ENCODE results near the gene ZBTB7C. TPM values are rescaled to one million over a fixed set of nuclear protein-coding genes. Genes with fewer than 3 reads are reported as not detected.
"Not testable (repeated sequence)": the region's sequence is repeated elsewhere in the genome, so short reads cannot be mapped to it uniquely, and the experiment has no call there.

ZBTB7C gene
- total RNA-seq, 1 donor from 2014 or later = 1.0 TPM

DNA sequence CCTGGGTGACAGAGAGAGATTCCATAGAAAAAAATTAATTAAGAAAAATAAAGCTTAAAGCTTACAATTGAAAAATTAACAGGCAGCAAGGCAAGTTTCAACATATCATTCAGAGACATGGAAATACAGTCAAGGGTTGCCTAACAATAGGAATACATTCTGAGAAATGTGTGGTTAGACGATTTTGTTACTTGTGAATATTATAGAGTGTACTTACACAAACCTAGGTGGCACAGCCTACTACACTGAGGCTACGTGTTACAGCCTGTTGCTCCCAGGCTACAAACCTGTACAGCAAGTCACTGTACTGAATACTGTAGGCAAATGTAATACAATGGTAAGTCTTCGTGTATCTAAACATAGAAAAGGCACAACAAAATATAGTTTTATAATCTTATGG is 27.7 kb upstream of the ZBTB7C start:
- H3K27me3 Mint-ChIP-seq (ENCODE audit: insufficient read depth) = peaks cover 37% of the 10 kb centered on the region
- intact Hi-C loops (cut with micrococcal nuclease) = no loop called here
- H3K4me1 Mint-ChIP-seq (ENCODE audit: low read depth) = no peaks in the 10 kb centered on the region

DNA sequence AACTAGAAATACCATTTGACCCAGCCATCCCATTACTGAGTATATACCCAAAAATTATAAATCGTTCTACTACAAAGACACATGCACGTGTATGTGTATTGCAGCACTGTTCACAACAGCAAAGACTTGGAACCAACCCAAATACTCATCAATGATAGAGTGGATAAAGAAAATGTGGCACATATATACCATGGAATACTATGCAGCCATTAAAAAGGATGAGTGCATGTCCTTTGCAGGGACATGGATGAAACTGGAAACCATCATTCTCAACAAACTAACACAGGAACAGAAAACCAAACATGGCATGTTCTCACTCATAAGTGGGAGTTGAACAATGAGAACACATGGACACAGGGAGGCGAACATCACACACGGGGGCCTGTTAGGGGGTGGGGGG is 25.2 kb upstream of the ZBTB7C start:
- H3K27me3 Mint-ChIP-seq (ENCODE audit: insufficient read depth) = peaks cover 24% of the 10 kb centered on the region
- H3K4me3 Mint-ChIP-seq; H3K9me3 Mint-ChIP-seq; H3K27ac Mint-ChIP-seq; intact Hi-C loops (cut with micrococcal nuclease); H3K36me3 Mint-ChIP-seq (ENCODE audit: low read depth); DNase-seq (ENCODE audit: low spot score); H3K4me1 Mint-ChIP-seq (ENCODE audit: low read depth): not testable (repeated sequence)

More for the DNA sequence above, 27.7 kb upstream of the ZBTB7C start:
- no peak for DNase-seq (ENCODE audit: low spot score)
- Mint-ChIP-seq H3K9me3 (no peaks in the 10 kb centered on the region), H3K36me3 (ENCODE audit: low read depth) (no peaks in the 10 kb centered on the region), H3K4me3 (no peak overlapping the region), H3K27ac (no peak overlapping the region)

DNA sequence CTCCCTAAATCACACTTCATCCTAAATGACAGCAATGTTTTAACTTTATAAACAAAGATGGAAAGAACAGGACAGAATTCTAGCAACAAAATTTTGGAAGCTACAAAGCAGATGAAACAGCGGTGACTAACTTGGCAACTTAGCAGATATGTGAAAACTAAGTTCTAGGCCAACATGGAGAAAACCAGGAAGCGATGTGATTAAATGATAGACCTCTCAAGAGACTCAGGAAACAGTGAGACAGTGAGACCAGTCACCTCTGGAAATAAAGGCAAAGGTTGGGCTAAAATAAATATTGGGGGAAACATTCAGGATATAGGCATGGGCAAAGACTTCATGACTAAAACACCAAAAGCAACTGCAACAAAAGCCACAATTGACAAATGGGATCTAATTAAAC is 24.4 kb upstream of the ZBTB7C start:
- no peaks in the 10 kb centered on the region for H3K9me3 Mint-ChIP-seq
- no peak overlapping the region for H3K27ac Mint-ChIP-seq
- no peak overlapping the region for H3K4me3 Mint-ChIP-seq
- intact Hi-C loops (cut with micrococcal nuclease) = no loop called here
- H3K27me3 Mint-ChIP-seq (ENCODE audit: insufficient read depth) = peaks cover 21% of the 10 kb centered on the region
- no peaks in the 10 kb centered on the region for H3K4me1 Mint-ChIP-seq (ENCODE audit: low read depth)
- DNase-seq (ENCODE audit: low spot score) = no peak
- no peaks in the 10 kb centered on the region for H3K36me3 Mint-ChIP-seq (ENCODE audit: low read depth)

DNA sequence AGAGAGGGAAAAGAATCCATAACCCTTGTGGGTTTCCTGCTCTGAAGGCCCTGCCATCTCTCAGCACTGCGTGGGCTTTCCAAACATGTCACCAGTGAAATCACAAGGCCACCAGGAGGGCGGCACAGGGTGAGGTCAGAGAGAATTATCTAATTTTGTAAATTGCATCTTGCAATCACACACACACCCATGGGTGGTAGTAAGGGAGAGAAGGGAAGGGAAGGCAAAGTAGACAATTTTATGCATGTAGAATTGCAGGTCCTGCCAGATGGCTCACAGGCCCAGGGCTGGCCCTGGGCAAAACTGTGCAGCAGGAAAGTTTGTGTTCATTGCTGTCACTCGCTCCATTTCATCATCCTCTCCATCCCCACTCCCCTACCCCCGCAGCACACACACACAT is 21.0 kb upstream of the ZBTB7C start:
- Mint-ChIP-seq H3K36me3 (ENCODE audit: low read depth) (no peaks in the 10 kb centered on the region), H3K9me3 (no peaks in the 10 kb centered on the region), H3K27me3 (ENCODE audit: insufficient read depth) (peaks cover 17% of the 10 kb centered on the region), H3K4me3 (no peak overlapping the region), H3K4me1 (ENCODE audit: low read depth) (no peaks in the 10 kb centered on the region), H3K27ac (no peak overlapping the region)
- intact Hi-C loops (cut with micrococcal nuclease) = no loop called here
- no peak for DNase-seq (ENCODE audit: low spot score)

DNA sequence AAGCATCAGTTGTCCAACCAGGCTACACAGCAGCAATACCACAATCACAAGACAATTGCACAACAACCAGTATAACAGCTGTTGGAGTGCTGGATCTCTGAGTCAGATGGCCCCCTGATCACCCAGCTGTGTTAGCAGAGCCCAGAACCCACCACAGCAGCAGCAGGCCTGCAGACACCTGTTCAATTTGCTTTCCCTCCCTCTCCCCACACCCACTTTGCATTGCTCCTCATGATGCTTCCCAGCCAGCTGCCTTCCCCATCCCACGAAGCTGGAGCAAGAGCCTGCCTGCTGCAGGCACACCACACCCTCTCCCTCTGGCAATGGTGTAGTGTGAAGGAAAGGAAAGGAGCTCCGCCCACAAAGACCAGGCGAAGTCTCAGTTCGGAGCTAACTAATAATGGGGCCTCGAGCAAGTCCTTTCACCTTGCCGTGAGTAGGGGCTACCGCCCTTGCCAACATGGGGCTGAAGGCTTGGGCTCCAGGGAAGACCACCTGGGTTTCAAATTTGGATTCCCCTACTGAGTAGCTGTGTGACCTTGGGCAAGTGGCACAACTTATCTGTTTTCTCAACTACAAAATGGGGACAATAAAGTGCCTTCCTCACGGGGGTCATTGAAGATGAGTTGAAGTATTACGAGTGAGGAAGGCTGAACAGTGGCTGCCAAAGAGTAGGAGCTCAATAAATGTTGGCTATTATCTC is 19.4 kb upstream of the ZBTB7C start:
- DNase-seq (ENCODE audit: low spot score) = no peak
- intact Hi-C loops (cut with micrococcal nuclease) = no loop called here
- Mint-ChIP-seq H3K36me3 (ENCODE audit: low read depth) (no peaks in the 10 kb centered on the region), H3K27ac (no peak overlapping the region), H3K9me3 (no peaks in the 10 kb centered on the region), H3K4me1 (ENCODE audit: low read depth) (no peaks in the 10 kb centered on the region), H3K4me3 (no peak overlapping the region), H3K27me3 (ENCODE audit: insufficient read depth) (peaks cover 22% of the 10 kb centered on the region)

DNA sequence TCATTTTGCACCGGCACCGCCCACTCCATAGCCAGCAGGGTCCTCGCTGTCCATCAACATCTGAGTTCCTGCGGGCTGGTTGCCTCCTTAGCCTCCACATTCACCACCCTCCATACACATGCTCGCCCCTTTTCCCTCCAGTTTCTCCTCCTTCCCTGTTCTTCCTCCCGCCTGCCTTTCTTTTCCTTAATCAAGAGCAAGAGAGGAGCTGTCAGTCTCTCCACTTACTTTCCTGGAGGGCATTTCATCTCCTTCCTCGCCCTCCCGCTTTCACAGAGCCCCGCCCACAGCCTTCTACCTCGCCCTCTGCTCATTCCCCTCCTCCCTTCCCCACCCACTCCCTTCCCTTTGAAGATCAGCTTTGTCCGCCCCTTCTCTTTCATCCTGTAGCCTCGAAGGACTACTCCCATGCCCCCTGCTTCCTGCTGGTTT is 13.8 kb upstream of the ZBTB7C start:
- H3K27me3 Mint-ChIP-seq (ENCODE audit: insufficient read depth) = peaks cover 31% of the 10 kb centered on the region
- no peaks in the 10 kb centered on the region for H3K9me3 Mint-ChIP-seq
- H3K4me3 Mint-ChIP-seq = no peak overlapping the region
- DNase-seq (ENCODE audit: low spot score) = no peak
- H3K36me3 Mint-ChIP-seq (ENCODE audit: low read depth) = no peaks in the 10 kb centered on the region
- no peaks in the 10 kb centered on the region for H3K4me1 Mint-ChIP-seq (ENCODE audit: low read depth)
- intact Hi-C loops (cut with micrococcal nuclease) = loop anchor here (1.0 kb wide), 1 partner anchor 37 kb away; no protein-coding TSS in a partner anchor
- H3K27ac Mint-ChIP-seq = no peak overlapping the region

DNA sequence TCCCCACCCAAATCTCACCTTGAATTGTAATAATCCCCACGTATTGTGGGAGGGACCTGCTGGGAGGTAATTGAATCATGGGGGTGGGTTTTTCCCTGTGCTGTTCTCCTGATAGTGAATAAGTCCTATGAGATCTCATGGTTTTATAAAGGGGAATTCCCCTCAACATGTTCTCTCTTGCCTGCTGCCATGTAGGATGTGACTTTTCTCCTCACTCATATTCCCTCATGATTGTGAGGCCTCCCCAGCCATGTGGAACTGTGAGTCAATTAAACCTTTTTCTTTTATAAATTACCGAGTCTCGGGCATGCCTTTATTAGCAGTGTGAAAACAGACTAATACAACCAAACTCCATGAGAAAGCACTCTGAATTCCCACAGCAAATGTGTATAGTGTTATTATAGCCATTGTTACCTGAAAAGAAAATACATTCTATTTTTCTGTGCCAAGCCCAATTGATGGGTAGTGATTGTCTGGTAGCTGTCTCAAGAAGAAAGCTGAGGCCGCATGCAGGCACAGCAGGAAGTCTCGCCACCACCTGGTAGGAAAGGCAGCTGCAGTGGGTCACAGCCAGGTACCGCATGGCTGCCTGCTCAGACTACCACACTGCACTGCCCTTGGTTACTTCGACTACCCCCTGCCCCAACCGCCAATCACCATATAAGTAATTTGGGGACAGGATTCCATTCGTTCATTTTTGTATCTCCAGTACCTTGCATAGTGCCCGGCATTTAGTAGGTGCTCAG is 10.3 kb upstream of the ZBTB7C start:
- no peaks in the 10 kb centered on the region for H3K4me1 Mint-ChIP-seq (ENCODE audit: low read depth)
- H3K27ac Mint-ChIP-seq = no peak overlapping the region
- peaks cover 43% of the 10 kb centered on the region for H3K27me3 Mint-ChIP-seq (ENCODE audit: insufficient read depth)
- H3K36me3 Mint-ChIP-seq (ENCODE audit: low read depth) = no peaks in the 10 kb centered on the region
- H3K9me3 Mint-ChIP-seq = no peaks in the 10 kb centered on the region
- DNase-seq (ENCODE audit: low spot score) = no peak
- no peak overlapping the region for H3K4me3 Mint-ChIP-seq
- intact Hi-C loops (cut with micrococcal nuclease) = no loop called here

DNA sequence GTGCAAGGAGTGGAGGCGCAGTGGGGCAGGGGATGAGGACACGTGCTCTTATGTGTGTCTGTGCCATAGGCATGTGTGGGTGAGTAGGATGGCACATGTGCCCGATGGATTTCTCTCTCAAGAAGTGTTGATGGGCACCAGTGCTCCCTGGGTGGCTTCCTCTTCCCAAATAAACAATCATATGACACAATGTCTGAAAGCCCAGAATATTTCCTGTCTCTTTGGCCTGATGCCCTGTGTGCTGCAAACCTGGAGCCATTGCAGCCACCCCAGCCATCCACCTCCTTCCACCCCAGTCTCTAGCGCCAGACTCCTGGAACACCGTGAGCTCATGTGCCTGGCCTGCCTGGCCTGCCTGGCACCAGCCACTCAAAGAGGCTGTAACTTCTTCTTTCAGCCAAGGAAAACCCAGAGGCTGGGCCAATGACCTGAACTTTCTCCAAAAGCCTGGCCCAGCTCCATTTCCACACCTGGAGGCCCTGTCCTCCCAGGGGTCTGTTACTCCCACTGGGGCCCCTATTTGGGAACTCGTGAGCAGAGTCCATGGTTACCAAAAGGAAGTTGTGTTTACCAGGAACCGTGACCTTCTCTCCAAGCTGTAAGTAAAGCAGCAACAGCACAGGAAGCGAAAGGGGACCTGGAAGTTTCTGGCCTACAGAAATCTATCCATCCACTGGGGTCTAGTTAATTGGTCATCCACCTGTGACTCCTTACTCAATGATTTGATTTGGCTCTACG is 9.5 kb upstream of the ZBTB7C start:
- intact Hi-C loops (cut with micrococcal nuclease) = no loop called here
- H3K36me3 Mint-ChIP-seq (ENCODE audit: low read depth) = no peaks in the 10 kb centered on the region
- H3K27ac Mint-ChIP-seq = no peak overlapping the region
- H3K9me3 Mint-ChIP-seq = no peaks in the 10 kb centered on the region
- H3K27me3 Mint-ChIP-seq (ENCODE audit: insufficient read depth) = peaks cover 45% of the 10 kb centered on the region
- H3K4me1 Mint-ChIP-seq (ENCODE audit: low read depth) = no peaks in the 10 kb centered on the region
- no peak overlapping the region for H3K4me3 Mint-ChIP-seq
- no peak for DNase-seq (ENCODE audit: low spot score)

DNA sequence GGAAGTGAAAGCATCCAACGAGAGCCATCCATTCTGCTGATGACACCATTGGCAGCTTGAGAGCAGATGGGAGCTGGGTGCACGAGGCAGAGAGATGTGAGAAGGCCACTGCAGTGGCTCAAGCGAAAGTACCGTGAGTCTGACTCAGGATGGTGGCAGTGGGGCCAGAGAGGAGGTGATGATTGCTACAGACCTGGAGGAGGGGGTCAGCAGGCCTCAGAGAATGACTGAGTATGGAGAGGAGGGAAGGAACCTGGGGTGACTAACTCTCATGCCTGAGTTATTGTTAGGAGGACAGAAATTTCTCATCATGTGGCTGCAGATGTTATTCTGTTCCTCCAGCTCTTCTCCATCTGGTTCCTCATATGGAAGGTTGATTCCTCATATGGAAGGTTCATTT is 8.8 kb upstream of the ZBTB7C start:
- Mint-ChIP-seq H3K9me3 (no peaks in the 10 kb centered on the region), H3K4me1 (ENCODE audit: low read depth) (no peaks in the 10 kb centered on the region), H3K27me3 (ENCODE audit: insufficient read depth) (peaks cover 45% of the 10 kb centered on the region), H3K36me3 (ENCODE audit: low read depth) (no peaks in the 10 kb centered on the region), H3K4me3 (no peak overlapping the region), H3K27ac (no peak overlapping the region)
- no peak for DNase-seq (ENCODE audit: low spot score)
- intact Hi-C loops (cut with micrococcal nuclease) = no loop called here

DNA sequence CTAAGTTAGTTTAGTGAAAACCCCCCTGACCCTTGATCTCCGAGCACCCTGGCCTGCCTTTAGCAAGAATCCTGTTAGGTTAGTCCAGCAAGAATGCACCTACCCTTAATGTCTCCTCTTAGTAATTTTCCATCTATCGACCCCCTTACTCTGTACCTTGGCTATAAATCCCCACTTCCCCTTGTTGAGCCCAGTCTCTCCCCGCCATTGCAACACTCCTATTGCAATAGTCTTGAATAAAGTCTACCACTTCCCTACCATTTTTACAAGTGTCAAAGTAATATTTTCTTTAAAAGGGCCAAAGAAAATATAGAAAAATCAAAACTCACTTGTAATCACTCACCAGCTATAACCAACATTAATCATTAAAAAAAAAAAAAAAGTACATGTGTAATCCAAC is 4.2 kb upstream of the ZBTB7C start:
- no peak for DNase-seq (ENCODE audit: low spot score)
- H3K4me1 Mint-ChIP-seq (ENCODE audit: low read depth) = peaks cover 7% of the 10 kb centered on the region
- H3K27ac Mint-ChIP-seq = no peak overlapping the region
- intact Hi-C loops (cut with micrococcal nuclease) = loop anchor here (5.0 kb wide), 3 partner anchors 276 to 1496 kb away; partner anchors contain the start of genes KATNAL2, PIAS2 and SMAD2
- H3K4me3 Mint-ChIP-seq = no peak overlapping the region
- H3K27me3 Mint-ChIP-seq (ENCODE audit: insufficient read depth) = peaks cover 63% of the 10 kb centered on the region
- no peaks in the 10 kb centered on the region for H3K9me3 Mint-ChIP-seq
- H3K36me3 Mint-ChIP-seq (ENCODE audit: low read depth) = no peaks in the 10 kb centered on the region

DNA sequence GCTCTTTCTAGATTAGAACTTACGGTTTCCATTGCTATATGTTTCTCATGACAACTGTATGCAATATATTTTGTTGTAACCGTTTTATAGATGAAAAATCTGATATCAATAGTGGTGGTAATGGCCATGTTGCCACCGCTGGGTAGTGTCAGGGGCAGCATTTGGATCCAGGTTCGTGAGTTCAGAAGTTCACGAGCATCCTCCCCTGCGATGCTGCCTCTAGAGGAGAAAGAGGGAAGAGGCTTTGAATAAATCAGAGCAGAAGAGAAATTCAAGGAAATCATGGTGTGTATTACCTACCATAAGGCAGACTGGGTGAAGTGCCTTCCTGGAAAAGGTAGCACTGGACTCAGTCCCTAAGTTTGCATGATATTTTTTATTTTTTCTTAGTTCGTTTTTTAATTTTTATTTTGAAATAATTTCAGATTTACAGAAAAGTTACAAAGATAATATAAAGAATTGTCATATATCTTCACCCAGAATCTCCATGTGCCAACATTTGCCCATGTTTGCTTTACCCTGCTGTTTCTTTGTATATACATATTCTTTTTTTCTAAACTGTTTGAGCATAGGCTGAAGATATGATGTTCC is 3.3 kb upstream of the ZBTB7C start:
- H3K36me3 Mint-ChIP-seq (ENCODE audit: low read depth) = no peaks in the 10 kb centered on the region
- intact Hi-C loops (cut with micrococcal nuclease) = loop anchor here (5.0 kb wide), 3 partner anchors 275 to 1495 kb away; partner anchors contain the start of genes KATNAL2, PIAS2 and SMAD2
- H3K27ac Mint-ChIP-seq = no peak overlapping the region
- no peaks in the 10 kb centered on the region for H3K9me3 Mint-ChIP-seq
- no peak overlapping the region for H3K4me3 Mint-ChIP-seq
- peaks cover 66% of the 10 kb centered on the region for H3K27me3 Mint-ChIP-seq (ENCODE audit: insufficient read depth)
- no peak for DNase-seq (ENCODE audit: low spot score)
- H3K4me1 Mint-ChIP-seq (ENCODE audit: low read depth) = peaks cover 7% of the 10 kb centered on the region

DNA sequence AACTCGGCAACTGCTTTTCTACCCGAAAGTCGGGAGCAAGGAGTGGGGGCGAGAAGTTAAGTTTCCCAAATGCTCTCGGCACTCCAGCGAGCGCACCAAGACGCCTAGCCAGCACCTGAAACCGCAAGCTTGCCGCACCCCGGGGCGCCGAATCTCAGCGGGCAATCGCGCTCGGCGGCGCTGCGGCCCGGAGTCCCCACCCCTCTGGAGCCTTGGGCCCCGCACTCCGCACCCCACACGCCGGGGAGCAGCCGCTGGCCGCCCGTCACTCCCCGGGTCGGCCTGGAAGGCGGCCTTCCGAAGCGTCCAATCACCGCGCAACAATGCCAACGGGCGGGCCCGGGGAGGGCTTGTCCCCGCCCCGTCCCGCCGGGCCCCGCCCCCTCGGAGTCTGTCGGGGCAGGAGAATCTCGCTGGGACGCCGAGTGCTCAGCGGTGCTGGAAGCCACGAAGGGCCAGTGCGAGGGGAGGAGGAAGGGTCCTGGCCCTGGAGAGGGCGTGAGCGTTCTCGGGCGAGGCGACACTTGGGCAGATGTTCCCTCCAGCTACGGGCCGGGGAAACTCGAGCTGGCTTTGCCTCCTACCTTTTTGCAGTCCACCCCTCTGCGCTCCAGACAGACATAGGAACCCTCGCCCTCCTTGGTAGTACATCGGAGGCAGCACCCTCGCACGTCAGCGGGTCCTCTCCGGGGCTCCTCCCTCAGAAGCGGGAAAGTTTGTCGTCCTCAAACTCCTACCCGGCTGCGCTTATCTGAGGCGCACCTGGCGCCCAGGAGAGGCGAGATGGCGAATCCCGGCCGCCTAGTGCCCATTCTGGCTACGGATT is 1.1 kb upstream of the ZBTB7C start:
- Mint-ChIP-seq H3K36me3 (ENCODE audit: low read depth) (no peaks in the 10 kb centered on the region), H3K9me3 (no peaks in the 10 kb centered on the region), H3K27ac (no peak overlapping the region), H3K27me3 (ENCODE audit: insufficient read depth) (peaks cover 71% of the 10 kb centered on the region), H3K4me1 (ENCODE audit: low read depth) (peaks cover 7% of the 10 kb centered on the region), H3K4me3 (peak overlapping the region; percentile 63)
- DNase-seq (ENCODE audit: low spot score) = peak; percentile 75
- intact Hi-C loops (cut with micrococcal nuclease) = loop anchor here (1.0 to 5.0 kb wide), 6 partner anchors 34 to 1493 kb away; partner anchors contain the start of genes CTIF, KATNAL2, PIAS2 and SMAD2
